Astrocyte (in vitro differentiated cells and primary cell): ENCODE measurements around the gene IL5. TPM values are rescaled to one million over a fixed set of nuclear protein-coding genes. Genes with fewer than 3 reads are reported as not detected.

Experiments used
- DNase-seq: peaks from one replicate; pipeline ENCODE4 v3.0.0-alpha.2; 2010; ENCODE audit warnings: low read depth
- FAIRE-seq: peaks from 2 replicates; lab custom pipeline; 2011; peaks lifted over from hg19 to GRCh38; lab: Jason Lieb, UNC
- H2AFZ ChIP-seq: 2 replicates; pipeline ENCODE4 v1.6.0; 2012; ENCODE audit warnings: low read depth, low read length, inconsistent platforms
- H3K27ac ChIP-seq: 2 replicates; pipeline ENCODE4 v1.5.1; 2011; ENCODE audit warnings: low read depth, low read length, inconsistent platforms
- H3K27me3 ChIP-seq: 2 replicates; pipeline ENCODE4 v1.6.0; 2011; ENCODE audit warnings: low read length, inconsistent platforms; ENCODE audit not compliant: insufficient read depth
- H3K36me3 ChIP-seq: 2 replicates; pipeline ENCODE4 v1.5.1; 2011; ENCODE audit warnings: low read length, inconsistent platforms; ENCODE audit not compliant: insufficient read depth
- H3K4me1 ChIP-seq: 2 replicates; pipeline ENCODE4 v1.5.1; 2011; ENCODE audit warnings: low read length, inconsistent platforms; ENCODE audit not compliant: insufficient read depth
- H3K4me2 ChIP-seq: 2 replicates; pipeline ENCODE4 v1.6.0; 2012; ENCODE audit warnings: low read length, inconsistent platforms
- H3K4me3 ChIP-seq: 2 replicates; pipeline ENCODE4 v1.5.1; 2011; ENCODE audit warnings: low read depth, mild to moderate bottlenecking, low read length, inconsistent platforms; ENCODE audit not compliant: insufficient read depth
- H3K79me2 ChIP-seq: 2 replicates; pipeline ENCODE4 v1.6.0; 2012; ENCODE audit warnings: mild to moderate bottlenecking, low read length, inconsistent platforms; ENCODE audit not compliant: insufficient read depth
- H3K9ac ChIP-seq: 2 replicates; pipeline ENCODE4 v1.6.0; 2012; ENCODE audit warnings: mild to moderate bottlenecking, low read length, inconsistent platforms
- H3K9me3 ChIP-seq: 2 replicates; pipeline ENCODE4 v1.5.1; 2012; ENCODE audit warnings: low read depth, mild to moderate bottlenecking, low read length, inconsistent platforms; ENCODE audit not compliant: insufficient read depth
- H4K20me1 ChIP-seq: 2 replicates; pipeline ENCODE4 v1.6.0; 2012; ENCODE audit warnings: low read length, inconsistent platforms; ENCODE audit not compliant: insufficient read depth
- H3K27ac Mint-ChIP-seq: one replicate; pipeline ENCODE4 v1.8.0; 2021; ENCODE audit warnings: mild to moderate bottlenecking, mixed read lengths; ENCODE audit not compliant: unreplicated experiment
- H3K27me3 Mint-ChIP-seq: one replicate; pipeline ENCODE4 v1.8.0; 2021; ENCODE audit warnings: low read depth, mixed read lengths; ENCODE audit not compliant: unreplicated experiment
- H3K36me3 Mint-ChIP-seq: one replicate; pipeline ENCODE4 v1.8.0; 2021; ENCODE audit warnings: low read depth, mixed read lengths; ENCODE audit not compliant: unreplicated experiment
- H3K4me1 Mint-ChIP-seq: one replicate; pipeline ENCODE4 v1.8.0; 2021; ENCODE audit warnings: low read depth, mixed read lengths; ENCODE audit not compliant: unreplicated experiment
- H3K4me3 Mint-ChIP-seq: one replicate; pipeline ENCODE4 v1.8.0; 2021; ENCODE audit warnings: mild to moderate bottlenecking, moderate library complexity, mixed read lengths; ENCODE audit not compliant: unreplicated experiment
- H3K9me3 Mint-ChIP-seq: one replicate; pipeline ENCODE4 v1.8.0; 2021; ENCODE audit warnings: mild to moderate bottlenecking, mixed read lengths; ENCODE audit not compliant: unreplicated experiment
- CTCF ChIP-seq: IDR thresholded peaks from 2 replicates; pipeline ENCODE4 v1.5.1; 2011; ENCODE audit warnings: low read depth, mild to moderate bottlenecking, inconsistent platforms, low read length, moderate library complexity; ENCODE audit not compliant: insufficient read depth
- EZH2 ChIP-seq: IDR thresholded peaks from 2 replicates; pipeline ENCODE4 v1.6.1; 2012; ENCODE audit warnings: mild to moderate bottlenecking, low read length, inconsistent platforms; ENCODE audit not compliant: insufficient read depth
- total RNA-seq: library from RNA; stranded (reverse); gene quantifications from 2 replicates; pipeline ENCODE4 v1.2.1, GENCODE V29; 2021

IL5 gene
- total RNA-seq, 1 donor from 2014 or later = not detected

- Mint-ChIP-seq H3K27ac (peak overlapping the region; percentile 38), H3K4me3 (peak overlapping the region; percentile 17), H3K9me3 (no peaks in the 10 kb centered on the region), H3K27me3 (peaks cover 2% of the 10 kb centered on the region), H3K36me3 (peaks cover 9% of the 10 kb centered on the region), H3K4me1 (peaks cover 29% of the 10 kb centered on the region)
- Histone ChIP-seq H3K27me3 (no peaks in the 10 kb centered on the region), H3K4me2 (no peak overlapping the region), H2AFZ (no peak overlapping the region), H4K20me1 (peaks cover 25% of the 10 kb centered on the region), H3K4me1 (peaks cover 27% of the 10 kb centered on the region), H3K9me3 (no peaks in the 10 kb centered on the region), H3K27ac (no peak overlapping the region), H3K79me2 (peaks cover 26% of the 10 kb centered on the region), H3K4me3 (no peak overlapping the region), H3K9ac (no peak overlapping the region), H3K36me3 (no peaks in the 10 kb centered on the region)
- no peak for TF ChIP-seq CTCF
- TF ChIP-seq EZH2 = no peak
- no peak for DNase-seq
- no peak for FAIRE-seq
These were observed 50.8 kb downstream of the IL5 start for GRCh38 chr5:132492386-132493125.

Other genes with a start within 250 kb of the IL5 start
- 4.1 and 4.5 TPM in 2 replicates for gene SLC22A4, start 249.1 kb downstream of the IL5 start, total RNA-seq
- 5.8 and 8.3 TPM in 2 replicates for gene SLC22A5, start 173.8 kb downstream of the IL5 start, total RNA-seq
- 39.7 and 42.5 TPM in 2 replicates for gene IRF1, start 52.7 kb downstream of the IL5 start, total RNA-seq
- gene RAD50, start 13.5 kb upstream of the IL5 start, total RNA-seq = 26.1 and 26.8 TPM in 2 replicates
- gene IL13, start 114.7 kb upstream of the IL5 start, total RNA-seq = not detected in 2 replicates
- not detected in 2 replicates for gene IL4, start 130.5 kb upstream of the IL5 start, total RNA-seq
- gene KIF3A, start 194.0 kb upstream of the IL5 start, total RNA-seq = 25.4 and 25.6 TPM in 2 replicates
- 0.16 and 0.24 TPM in 2 replicates for gene CCNI2, start 203.9 kb upstream of the IL5 start, total RNA-seq
- gene SEPTIN8, start 233.7 kb upstream of the IL5 start, total RNA-seq = 97.5 and 106 TPM in 2 replicates